Coronary artery (tissue), 2 donors: ENCODE results near the gene FLRT1.

Experiments used
- DNase-seq: peaks from one replicate; pipeline ENCODE4 v3.0.0-alpha.2; 2017; ENCODE audit warnings: low spot score
- H3K27ac ChIP-seq, 2 donors: fragments of 200-600 bp; sonication (generic); one replicate each; pipeline ENCODE4 v1.5.1; 2016 to 2019
- H3K4me3 ChIP-seq: fragments of 200-600 bp; sonication (generic); 2 replicates; pipeline ENCODE4 v1.5.1; 2016; ENCODE audit warnings: mild to moderate bottlenecking, moderate library complexity
- TF ChIP-seq, protein P1 (sequence below): fragments of 200-600 bp; sonication (generic); IDR thresholded peaks from one replicate; pipeline ENCODE4 v1.5.1; 2019; ENCODE audit warnings: antibody characterized with exemption

The FLRT1 gene

DNA sequence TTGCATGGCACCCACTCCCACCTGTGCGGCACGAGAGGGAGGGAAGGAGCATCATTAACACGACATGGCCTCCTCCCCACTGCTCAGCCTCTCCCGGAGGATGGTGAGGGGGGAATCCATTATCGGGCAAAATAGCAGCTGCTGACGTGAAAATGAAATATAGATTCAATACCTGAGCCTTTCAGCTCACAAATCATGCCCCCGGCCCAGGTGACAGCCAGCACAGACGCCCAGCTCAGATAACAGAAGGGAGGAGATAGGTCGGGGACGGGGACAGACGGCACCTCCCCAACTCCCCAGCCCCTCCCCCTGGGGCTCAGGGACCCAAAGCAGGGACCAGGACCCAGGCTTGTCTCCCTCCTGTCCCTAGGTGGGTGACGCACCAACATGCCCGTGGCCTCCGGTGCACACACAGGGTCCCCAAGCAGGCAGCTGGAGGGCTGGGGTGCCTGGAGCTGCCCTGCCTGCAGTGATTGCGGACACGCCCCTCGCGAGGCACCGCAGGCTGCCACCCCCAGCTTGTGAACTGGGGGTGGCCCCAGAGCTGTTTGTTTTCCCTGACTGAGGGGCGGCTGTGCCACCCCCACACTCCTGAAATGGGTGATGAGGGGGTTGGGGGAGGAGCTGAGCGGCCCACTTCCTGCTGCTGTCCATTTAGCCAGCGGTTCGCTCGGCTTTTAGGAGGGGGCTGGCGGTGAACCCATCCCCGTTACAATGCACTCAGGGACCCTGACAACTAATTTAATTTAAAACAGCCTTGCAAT, 31.7 kb downstream of the FLRT1 start:
- no peak for DNase-seq
- no peak overlapping the region for H3K27ac ChIP-seq
- H3K4me3 ChIP-seq = no peak overlapping the region
- TF ChIP-seq, protein P1, sequence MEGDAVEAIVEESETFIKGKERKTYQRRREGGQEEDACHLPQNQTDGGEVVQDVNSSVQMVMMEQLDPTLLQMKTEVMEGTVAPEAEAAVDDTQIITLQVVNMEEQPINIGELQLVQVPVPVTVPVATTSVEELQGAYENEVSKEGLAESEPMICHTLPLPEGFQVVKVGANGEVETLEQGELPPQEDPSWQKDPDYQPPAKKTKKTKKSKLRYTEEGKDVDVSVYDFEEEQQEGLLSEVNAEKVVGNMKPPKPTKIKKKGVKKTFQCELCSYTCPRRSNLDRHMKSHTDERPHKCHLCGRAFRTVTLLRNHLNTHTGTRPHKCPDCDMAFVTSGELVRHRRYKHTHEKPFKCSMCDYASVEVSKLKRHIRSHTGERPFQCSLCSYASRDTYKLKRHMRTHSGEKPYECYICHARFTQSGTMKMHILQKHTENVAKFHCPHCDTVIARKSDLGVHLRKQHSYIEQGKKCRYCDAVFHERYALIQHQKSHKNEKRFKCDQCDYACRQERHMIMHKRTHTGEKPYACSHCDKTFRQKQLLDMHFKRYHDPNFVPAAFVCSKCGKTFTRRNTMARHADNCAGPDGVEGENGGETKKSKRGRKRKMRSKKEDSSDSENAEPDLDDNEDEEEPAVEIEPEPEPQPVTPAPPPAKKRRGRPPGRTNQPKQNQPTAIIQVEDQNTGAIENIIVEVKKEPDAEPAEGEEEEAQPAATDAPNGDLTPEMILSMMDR = no peak

DNA sequence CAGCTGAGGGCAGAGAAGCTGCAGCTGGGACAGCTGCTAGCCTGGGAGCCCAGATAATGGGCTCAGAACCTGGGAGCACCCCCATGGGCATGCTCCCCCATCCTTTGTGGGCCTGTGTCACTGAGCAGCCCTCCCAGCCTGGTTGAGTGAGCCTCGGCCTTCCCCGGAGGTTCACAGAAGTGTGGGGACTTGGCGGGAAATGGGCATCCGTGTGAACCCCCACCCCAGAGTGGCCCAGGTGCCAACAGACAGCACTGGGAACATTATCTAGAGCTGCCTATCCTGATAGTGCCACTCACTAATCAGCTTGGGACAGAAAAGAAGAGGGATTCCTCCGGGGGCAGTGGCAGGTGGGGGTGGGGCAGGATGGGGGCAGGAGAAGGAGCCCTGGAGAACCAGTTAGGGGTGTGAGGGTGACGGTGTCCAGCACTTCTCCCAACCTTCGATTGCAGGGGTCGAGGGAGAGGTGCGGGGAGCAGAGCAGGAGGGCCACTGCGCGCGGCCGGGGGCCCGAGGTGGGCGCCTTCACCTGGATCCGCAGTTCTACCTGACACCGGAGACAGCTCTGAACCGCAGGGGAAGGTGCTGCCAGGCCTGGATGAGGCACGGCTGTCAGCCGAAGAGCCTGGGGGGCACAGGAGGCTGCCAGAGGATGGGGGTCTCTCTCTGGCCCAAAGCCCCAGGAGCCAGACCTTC, 33.1 kb downstream of the FLRT1 start:
- H3K4me3 ChIP-seq = no peak overlapping the region
- DNase-seq = no peak
- no peak overlapping the region for H3K27ac ChIP-seq
- TF ChIP-seq, protein P1 = no peak

DNA sequence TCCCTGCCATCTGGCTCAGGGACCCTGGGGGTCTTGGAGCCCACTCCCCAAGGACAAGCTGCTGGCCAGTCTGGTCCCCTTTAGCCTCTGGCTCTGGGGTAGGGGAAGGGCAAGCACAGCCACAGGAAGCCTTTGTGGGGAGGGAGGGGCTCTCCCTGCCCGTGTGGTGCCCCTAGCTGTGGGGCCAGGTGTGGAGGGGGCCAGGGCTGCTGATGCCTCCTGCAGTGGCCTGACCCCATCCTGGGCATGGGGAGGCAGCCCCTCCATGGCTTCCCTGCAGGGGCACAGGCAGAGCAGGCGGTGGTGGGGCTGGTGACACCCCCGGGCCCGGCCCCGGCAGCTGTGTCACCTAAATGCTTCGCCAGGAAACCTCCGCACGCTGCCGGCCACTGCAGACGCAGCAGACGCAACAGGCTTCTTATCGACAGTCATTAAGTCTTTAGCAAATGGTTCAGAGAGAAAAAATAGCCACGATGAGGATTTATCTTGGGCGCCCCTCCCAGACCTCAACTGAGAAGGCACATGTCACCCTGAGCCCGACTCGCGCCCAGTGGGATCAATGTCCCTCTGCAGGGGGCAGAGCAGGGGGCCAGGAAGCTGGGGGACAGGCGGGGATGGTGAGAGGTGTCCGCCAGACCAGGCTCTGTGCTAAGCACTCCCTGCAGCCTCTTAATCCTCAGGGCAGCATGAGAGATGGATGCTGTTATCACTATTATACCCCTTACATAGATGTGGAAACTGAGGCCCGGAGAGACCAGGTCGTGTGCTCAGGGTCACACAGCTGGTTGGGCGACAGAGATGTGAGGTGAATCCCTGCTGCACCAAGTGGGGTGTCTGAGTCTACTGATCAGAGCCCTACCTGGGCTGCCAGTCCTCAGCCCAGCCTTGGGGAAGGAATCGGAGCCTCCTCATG, 33.9 kb downstream of the FLRT1 start:
- Histone ChIP-seq H3K4me3 (no peak overlapping the region), H3K27ac (no peak overlapping the region)
- TF ChIP-seq, protein P1 = no peak
- DNase-seq = no peak

DNA sequence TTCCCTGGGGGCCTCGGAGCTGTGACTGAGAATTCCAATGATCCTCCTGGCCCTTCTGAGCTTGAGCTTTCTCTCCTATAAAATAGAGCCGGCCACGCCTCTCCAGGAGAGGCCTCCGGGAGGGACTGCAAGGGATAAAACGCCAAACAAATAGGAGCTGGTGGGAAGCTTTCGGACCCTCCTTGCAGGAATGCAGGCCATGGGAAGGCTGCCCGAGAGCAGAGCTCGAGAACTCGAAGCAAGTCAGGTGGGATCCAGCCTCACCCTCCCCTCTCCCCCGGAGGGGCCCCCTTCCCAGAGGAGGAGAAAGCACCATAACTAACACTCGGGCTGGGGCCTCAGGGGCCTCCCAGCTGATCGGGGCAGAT, 34.6 kb downstream of the FLRT1 start:
- no peak overlapping the region for H3K4me3 ChIP-seq
- no peak for DNase-seq
- TF ChIP-seq, protein P1 = no peak
- H3K27ac ChIP-seq = no peak overlapping the region

DNA sequence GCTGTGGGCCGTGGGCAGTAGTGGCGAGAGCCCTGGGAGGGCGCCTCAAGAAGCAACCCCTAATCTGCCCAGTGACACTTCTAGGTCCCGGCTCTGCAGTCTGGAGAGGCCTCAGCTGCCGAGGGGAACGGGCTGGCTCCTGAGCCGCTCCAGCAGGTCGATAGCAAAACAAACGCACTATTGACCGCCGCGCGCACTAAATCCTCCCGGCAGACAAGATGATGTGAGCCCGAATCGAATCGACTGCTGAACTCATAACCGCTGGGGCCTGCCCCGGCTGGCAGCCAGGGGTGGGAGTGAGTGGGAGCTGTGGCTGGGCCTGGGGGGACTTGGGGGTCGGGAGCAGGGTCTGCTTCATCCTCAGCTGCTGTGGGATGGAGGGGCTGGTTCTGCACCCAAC, 36.1 kb downstream of the FLRT1 start:
- Histone ChIP-seq H3K27ac (no peak overlapping the region), H3K4me3 (no peak overlapping the region)
- TF ChIP-seq, protein P1 = no peak
- DNase-seq = no peak

DNA sequence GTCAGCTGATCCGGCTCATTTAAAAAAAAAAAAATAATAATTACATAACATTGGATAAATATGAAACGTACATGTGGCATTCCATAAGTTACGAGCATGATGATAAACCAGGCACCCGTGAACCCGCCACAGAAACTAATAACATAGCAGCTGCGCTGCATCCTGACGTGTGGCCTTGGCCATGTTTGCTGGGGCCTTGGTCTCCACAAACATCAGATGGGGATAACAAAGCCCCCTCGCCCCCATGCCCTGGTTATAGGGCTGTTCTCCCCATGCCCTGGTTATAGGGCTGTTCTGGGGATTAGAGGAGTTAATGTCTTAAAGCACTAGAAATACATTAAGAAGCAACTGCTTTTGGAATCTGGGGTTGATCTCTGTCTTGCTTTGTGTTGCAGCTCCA, 36.7 kb downstream of the FLRT1 start:
- H3K27ac ChIP-seq = no peak overlapping the region
- no peak for DNase-seq
- H3K4me3 ChIP-seq = no peak overlapping the region
- TF ChIP-seq, protein P1 = no peak
